Measurements from ENCODE around the gene DDRGK1.

Gene DDRGK1

GRCh38 chr20:3192226-3193015 lies 12.1 kb downstream of the DDRGK1 start:
- Histone ChIP-seq H3K4me1 (ENCODE audit: insufficient read depth, low read length, poor library complexity, severe bottlenecking) (no peaks in the 10 kb centered on the region), H4K20me1 (ENCODE audit: insufficient read depth, low read length, poor library complexity, severe bottlenecking) (no peaks in the 10 kb centered on the region), H3K79me2 (ENCODE audit: insufficient read depth, low read length) (0 out of 2 replicates have a peak, but pooled peaks cover 3% of the 10 kb centered on the region), H3K27me3 (ENCODE audit: insufficient read depth, low read length, poor library complexity, severe bottlenecking) (no peaks in the 10 kb centered on the region), H3K9me2 (replicated peaks; ENCODE audit: low read depth, low read length) (no peaks in the 10 kb centered on the region), H3F3A (ENCODE audit: low read depth) (no peaks in the 10 kb centered on the region), H3K36me3 (ENCODE audit: insufficient read depth, low read length) (peaks cover 63% of the 10 kb centered on the region; the same call in 1 of the 2 replicates), H2AFZ (ENCODE audit: low read length) (no peak overlapping the region), H3K4me2 (ENCODE audit: low read depth, low read length, poor library complexity, severe bottlenecking) (no peak overlapping the region), H3K9ac (ENCODE audit: low read depth, low read length, poor library complexity, severe bottlenecking) (no peak overlapping the region), H3K4me3 (ENCODE audit: low read length, poor library complexity, severe bottlenecking) (no peak overlapping the region), H3K9me3 (ENCODE audit: insufficient read depth, low read depth, low read length) (no peaks in the 10 kb centered on the region)
- TF ChIP-seq EZH2phosphoT487 (IDR thresholded peaks at IDR 0.05; ENCODE audit: borderline replicate concordance) (no peak), CTCF (conservative IDR thresholded peaks at IDR 0.05; ENCODE audit: low read length) (no peak)

GRCh38 chr20:3190681-3191111 lies 13.8 kb downstream of the DDRGK1 start:
- H2AFZ ChIP-seq (ENCODE audit: low read length): no peak overlapping the region
- H3K4me3 ChIP-seq (ENCODE audit: low read length, poor library complexity, severe bottlenecking): no peak overlapping the region
- no peak overlapping the region for H3K4me2 ChIP-seq (ENCODE audit: low read depth, low read length, poor library complexity, severe bottlenecking)
- no peaks in the 10 kb centered on the region for H3K4me1 ChIP-seq (ENCODE audit: insufficient read depth, low read length, poor library complexity, severe bottlenecking)
- no peaks in the 10 kb centered on the region for H4K20me1 ChIP-seq (ENCODE audit: insufficient read depth, low read length, poor library complexity, severe bottlenecking)
- no peaks in the 10 kb centered on the region for H3K27me3 ChIP-seq (ENCODE audit: insufficient read depth, low read length, poor library complexity, severe bottlenecking)
- 0 out of 2 replicates have a peak, but pooled peaks cover 2% of the 10 kb centered on the region for H3K79me2 ChIP-seq (ENCODE audit: insufficient read depth, low read length)
- TF ChIP-seq CTCF (conservative IDR thresholded peaks at IDR 0.05; ENCODE audit: low read length) (no peak), EZH2phosphoT487 (IDR thresholded peaks at IDR 0.05; ENCODE audit: borderline replicate concordance) (no peak)
- peaks cover 56% of the 10 kb centered on the region; the same call in 1 of the 2 replicates for H3K36me3 ChIP-seq (ENCODE audit: insufficient read depth, low read length)
- H3K9me3 ChIP-seq (ENCODE audit: insufficient read depth, low read depth, low read length): no peaks in the 10 kb centered on the region
- no peaks in the 10 kb centered on the region for H3K9me2 ChIP-seq (replicated peaks; ENCODE audit: low read depth, low read length)
- H3K9ac ChIP-seq (ENCODE audit: low read depth, low read length, poor library complexity, severe bottlenecking): no peak overlapping the region
- no peaks in the 10 kb centered on the region for H3F3A ChIP-seq (ENCODE audit: low read depth)

- Histone ChIP-seq H3K79me2 (ENCODE audit: insufficient read depth, low read length) (no peaks in the 10 kb centered on the region), H4K20me1 (ENCODE audit: insufficient read depth, low read length, poor library complexity, severe bottlenecking) (no peaks in the 10 kb centered on the region), H2AFZ (ENCODE audit: low read length) (no peak overlapping the region), H3K9me2 (replicated peaks; ENCODE audit: low read depth, low read length) (no peaks in the 10 kb centered on the region), H3K36me3 (ENCODE audit: insufficient read depth, low read length) (peaks cover 47% of the 10 kb centered on the region; the same call in 1 of the 2 replicates), H3K4me1 (ENCODE audit: insufficient read depth, low read length, poor library complexity, severe bottlenecking) (no peaks in the 10 kb centered on the region), H3K4me3 (ENCODE audit: low read length, poor library complexity, severe bottlenecking) (no peak overlapping the region), H3K27me3 (ENCODE audit: insufficient read depth, low read length, poor library complexity, severe bottlenecking) (no peaks in the 10 kb centered on the region), H3K9ac (ENCODE audit: low read depth, low read length, poor library complexity, severe bottlenecking) (no peak overlapping the region), H3F3A (ENCODE audit: low read depth) (no peaks in the 10 kb centered on the region), H3K9me3 (ENCODE audit: insufficient read depth, low read depth, low read length) (no peaks in the 10 kb centered on the region), H3K4me2 (ENCODE audit: low read depth, low read length, poor library complexity, severe bottlenecking) (no peak overlapping the region)
- TF ChIP-seq EZH2phosphoT487 (IDR thresholded peaks at IDR 0.05; ENCODE audit: borderline replicate concordance) (no peak), CTCF (conservative IDR thresholded peaks at IDR 0.05; ENCODE audit: low read length) (no peak)
Measured at GRCh38 chr20:3189561-3190131, 14.8 kb downstream of the DDRGK1 start.

Measured in Loucy (cell line).